Smooth muscle cell (in vitro differentiated cells): ENCODE results near the gene FRS3. TPM values are rescaled to one million over a fixed set of nuclear protein-coding genes. Genes with fewer than 3 reads are reported as not detected.

Source experiments
- DNase-seq: peaks from one replicate; lab custom pipeline; 2025; ENCODE audit not compliant: unreplicated experiment; lab: John Stamatoyannopoulos, UW
- H2AFZ ChIP-seq: fragments of 200-600 bp; sonication (generic); 2 replicates; pipeline ENCODE4 v1.6.0; 2016; ENCODE audit warnings: antibody characterized with exemption, low read depth, mild to moderate bottlenecking
- H3F3A ChIP-seq: fragments of 200-600 bp; sonication (generic); 2 replicates; pipeline ENCODE4 v1.6.0; 2017; ENCODE audit warnings: antibody characterized with exemption, low read depth
- H3K27ac ChIP-seq: fragments of 200-600 bp; sonication (generic); 2 replicates; pipeline ENCODE4 v1.5.1; 2016; ENCODE audit warnings: low read depth, mild to moderate bottlenecking
- H3K27me3 ChIP-seq: fragments of 200-600 bp; sonication (generic); 2 replicates; pipeline ENCODE4 v1.6.1; 2016; ENCODE audit warnings: low read depth, mild to moderate bottlenecking
- H3K36me3 ChIP-seq: fragments of 200-600 bp; sonication (generic); 2 replicates; pipeline ENCODE4 v1.5.1; 2016; ENCODE audit warnings: low read depth
- H3K4me1 ChIP-seq: fragments of 200-600 bp; sonication (generic); 2 replicates; pipeline ENCODE4 v1.5.1; 2016; ENCODE audit warnings: low read depth
- H3K4me2 ChIP-seq: fragments of 200-600 bp; sonication (generic); 2 replicates; pipeline ENCODE4 v1.6.0; 2016; ENCODE audit warnings: mild to moderate bottlenecking
- H3K4me3 ChIP-seq: fragments of 200-600 bp; sonication (generic); 2 replicates; pipeline ENCODE4 v1.5.1; 2016; ENCODE audit warnings: mild to moderate bottlenecking
- H3K79me2 ChIP-seq: fragments of 200-600 bp; sonication (generic); 2 replicates; pipeline ENCODE4 v1.6.0; 2016; ENCODE audit warnings: low read depth, mild to moderate bottlenecking
- H3K9ac ChIP-seq: fragments of 200-600 bp; sonication (generic); 2 replicates; pipeline ENCODE4 v1.6.0; 2016; ENCODE audit warnings: low read depth
- H3K9me3 ChIP-seq: fragments of 200-600 bp; sonication (generic); replicated peaks from 2 replicates; pipeline ENCODE4 v1.5.1; 2016; ENCODE audit warnings: low read depth
- H4K20me1 ChIP-seq: fragments of 200-600 bp; sonication (generic); 2 replicates; pipeline ENCODE4 v1.6.0; 2016; ENCODE audit warnings: low read depth
- CTCF ChIP-seq: fragments of 200-600 bp; sonication (generic); IDR thresholded peaks from 2 replicates; pipeline ENCODE4 v1.5.1; 2017; ENCODE audit warnings: borderline replicate concordance, mild to moderate bottlenecking, antibody characterized with exemption; ENCODE audit not compliant: insufficient read depth, poor library complexity, severe bottlenecking
- WGBS: methylation state at CpG from one replicate; pipeline ENCODE4 v1.1.7; 2016; ENCODE audit warnings: low lambda C conversion rate; 5-methylcytosine and 5-hydroxymethylcytosine counted together
- polyA plus RNA-seq: library from polyadenylated mRNA; unstranded; fragments of >200 nt; fragmentation: Nextera tagmentation; extraction: Ambion mirVana; gene quantifications from 2 replicates; pipeline ENCODE4 v1.2.1, GENCODE V29; 2016
- total RNA-seq: library from RNA; depleted of rRNA; stranded (reverse); fragments of >200 nt; gene quantifications from 2 replicates; pipeline ENCODE4 v1.2.3, GENCODE V29; 2014

The FRS3 gene
- total and polyA plus RNA-seq, 2 experiments from 2014 or later = 3.1 to 6.4 TPM

DNA sequence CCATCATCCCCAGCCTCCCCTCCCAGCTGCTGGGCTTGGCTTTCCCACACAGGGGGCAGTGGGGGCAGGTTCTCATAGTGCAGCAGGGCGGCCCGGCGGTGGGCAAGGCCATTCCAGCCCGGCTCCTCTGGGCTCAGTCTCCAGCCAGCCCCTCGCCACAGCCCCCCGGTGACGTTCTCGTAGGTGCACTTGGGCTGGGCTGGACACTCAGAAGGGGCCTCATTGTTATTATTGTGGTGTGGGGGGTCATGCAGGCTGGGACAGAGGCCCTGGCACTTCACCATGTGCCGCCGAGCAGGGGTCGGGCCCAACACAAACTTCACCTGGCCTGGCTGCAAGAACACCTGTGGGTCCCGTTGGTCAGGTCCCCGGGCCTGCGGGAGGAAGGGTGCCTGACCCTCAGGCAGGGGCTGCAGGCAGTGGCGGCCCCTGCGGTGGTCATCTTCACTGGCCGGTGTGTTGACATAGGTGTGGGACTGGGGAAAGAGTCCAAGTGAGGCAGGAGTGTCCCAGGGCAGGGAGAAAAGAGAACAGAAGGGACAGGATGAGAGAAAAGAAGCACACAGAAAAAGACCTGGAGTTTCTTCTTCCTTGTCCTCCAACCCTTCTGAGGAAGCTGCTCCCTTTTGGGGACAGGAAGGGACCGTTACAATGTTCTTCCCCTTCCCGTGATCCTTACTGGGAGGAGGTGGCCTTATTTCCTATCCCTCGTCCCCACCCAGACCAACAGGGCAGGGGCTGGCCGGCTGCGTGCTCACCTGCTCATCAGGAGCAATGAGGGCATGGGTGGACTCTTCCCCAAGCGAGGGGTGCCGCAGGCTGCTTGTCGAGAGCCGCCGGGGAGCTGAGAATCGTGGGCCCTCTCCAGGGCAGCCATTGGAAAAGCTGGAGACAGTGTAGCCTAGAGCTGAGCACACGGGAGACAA lies 8.4 kb downstream of the FRS3 start:
- Histone ChIP-seq H3K27me3 (no peaks in the 10 kb centered on the region), H3K27ac (no peak overlapping the region), H3K9me3 (no peaks in the 10 kb centered on the region), H3K4me1 (no peaks in the 10 kb centered on the region), H3F3A (no peaks in the 10 kb centered on the region), H3K4me2 (no peak overlapping the region), H3K79me2 (no peaks in the 10 kb centered on the region), H3K9ac (no peak overlapping the region), H3K36me3 (peaks cover 4% of the 10 kb centered on the region), H4K20me1 (no peaks in the 10 kb centered on the region), H3K4me3 (no peak overlapping the region), H2AFZ (no peak overlapping the region)
- DNase-seq = no peak
- no peak for TF ChIP-seq CTCF
- 97% methylated on average over 29 of the region's 29 CpGs for WGBS

DNA sequence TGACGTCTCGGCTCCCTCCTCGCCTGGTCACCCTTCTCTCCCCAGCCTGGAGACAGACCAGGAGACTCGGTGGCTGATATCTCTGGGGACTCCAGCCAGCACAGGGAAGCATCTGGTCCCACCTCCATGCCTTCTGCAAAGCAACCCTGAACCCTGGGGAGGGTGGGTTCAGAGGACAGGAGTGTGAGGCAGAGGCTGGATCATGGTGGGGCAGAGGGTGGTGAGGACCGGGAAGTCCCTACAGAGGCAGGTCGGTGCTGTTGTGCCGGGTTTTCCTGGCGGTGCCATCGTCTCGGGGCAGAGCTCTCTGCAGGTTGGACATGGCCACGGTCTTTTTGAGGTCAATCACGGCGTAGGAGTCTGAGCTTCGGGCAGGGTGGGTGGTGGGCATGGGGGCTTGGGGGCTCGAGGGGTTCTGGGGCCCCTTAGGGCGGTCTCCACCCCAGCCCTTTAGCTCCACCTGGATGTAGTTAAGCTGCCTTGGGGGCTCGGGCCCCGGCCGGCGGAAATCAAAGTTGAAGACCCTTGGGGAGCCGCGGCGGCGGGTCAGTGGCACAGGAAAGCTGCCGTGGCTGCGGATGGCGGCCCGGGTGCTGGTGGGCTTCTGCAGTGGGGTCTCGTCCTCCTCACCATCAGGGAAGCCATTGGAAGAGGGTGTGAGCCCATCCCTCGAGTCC lies 9.2 kb downstream of the FRS3 start:
- Histone ChIP-seq H3K4me1 (no peaks in the 10 kb centered on the region), H3K79me2 (no peaks in the 10 kb centered on the region), H3K36me3 (peaks cover 4% of the 10 kb centered on the region), H3K9ac (no peak overlapping the region), H4K20me1 (no peaks in the 10 kb centered on the region), H2AFZ (no peak overlapping the region), H3K27ac (no peak overlapping the region), H3K4me3 (no peak overlapping the region), H3K9me3 (no peaks in the 10 kb centered on the region), H3F3A (no peaks in the 10 kb centered on the region), H3K27me3 (no peaks in the 10 kb centered on the region), H3K4me2 (no peak overlapping the region)
- no peak for DNase-seq
- WGBS = 97% methylated on average over 28 of the region's 30 CpGs
- TF ChIP-seq CTCF = no peak

- no peak overlapping the region for H3K4me3 ChIP-seq
- H3K27me3 ChIP-seq = peaks cover 5% of the 10 kb centered on the region
- no peak for DNase-seq
- no peaks in the 10 kb centered on the region for H4K20me1 ChIP-seq
- H3K9ac ChIP-seq = no peak overlapping the region
- no peaks in the 10 kb centered on the region for H3K79me2 ChIP-seq
- no peaks in the 10 kb centered on the region for H3K36me3 ChIP-seq
- peak overlapping the region; percentile 3 for H3K27ac ChIP-seq
- no peak for TF ChIP-seq CTCF
- H3K4me1 ChIP-seq = no peaks in the 10 kb centered on the region
- H3K9me3 ChIP-seq = no peaks in the 10 kb centered on the region
- H2AFZ ChIP-seq = no peak overlapping the region
- H3F3A ChIP-seq = no peaks in the 10 kb centered on the region
- no peak overlapping the region for H3K4me2 ChIP-seq
- over 99% methylated on average over 8 of the region's 8 CpGs for WGBS
Observed at GRCh38 chr6:41769376-41769775, 10.3 kb downstream of the FRS3 start.
